ENCODE results near the gene CPVL. TPM values are rescaled to one million over a fixed set of nuclear protein-coding genes. Genes with fewer than 3 reads are reported as not detected.
"Not testable (repeated sequence)": the region's sequence is repeated elsewhere in the genome, so short reads cannot be mapped to it uniquely, and the experiment has no call there.

The CPVL gene
- total and polyA plus RNA-seq, 2 of the 8 experiments (the other 6 are each of a cell fraction or from before 2014, with no cell fraction given): 40.0 to 55.0 TPM

- H2BK12ac ChIP-seq (ENCODE audit: low read depth, low read length); H4K8ac ChIP-seq (ENCODE audit: extremely low read depth, insufficient read depth, low read length); H3K79me1 ChIP-seq (ENCODE audit: low read depth, low read length); H3K56ac ChIP-seq (replicated peaks; ENCODE audit: insufficient read length, low read depth, low read length); H3K79me2 ChIP-seq (ENCODE audit: control insufficient read depth in 1 of 2, insufficient read depth in 2 of 2, low read length in 2 of 2); H2BK120ac ChIP-seq (replicated peaks; ENCODE audit: low read depth, low read length); H4K91ac ChIP-seq (replicated peaks; ENCODE audit: insufficient read length, low read length); H2AFZ ChIP-seq (ENCODE audit: low read length); H3K4me1 ChIP-seq (replicated peaks in 1 of 4; ENCODE audit: control insufficient read depth in 3 of 4, insufficient read depth in 4 of 4, low read length in 3 of 4); H3K27ac ChIP-seq (ENCODE audit: low read depth, low read length); H3K18ac ChIP-seq (ENCODE audit: extremely low read depth, low read length); H3K23me2 ChIP-seq (ENCODE audit: low read depth, low read length); H3K9ac ChIP-seq (replicated peaks in 1 of 4; ENCODE audit: extremely low read depth in 1 of 4, low read depth in 3 of 4, low read length in 3 of 4); H3K4ac ChIP-seq (replicated peaks; ENCODE audit: insufficient read length, low read depth, low read length); H2AK5ac ChIP-seq (ENCODE audit: low read depth, low read length); H2BK5ac ChIP-seq (ENCODE audit: low read depth, low read length); H3K27me3 ChIP-seq (replicated peaks in 1 of 4; ENCODE audit: control insufficient read depth in 3 of 4, extremely low read depth in 1 of 4, insufficient read depth in 3 of 4, low read length in 3 of 4); H2BK15ac ChIP-seq (ENCODE audit: low read length); DNase-seq (ENCODE audit: low read depth in 1 of 2, low spot score in 2 of 2); H4K20me1 ChIP-seq (replicated peaks in 1 of 2; ENCODE audit: control insufficient read depth in 1 of 2, insufficient read depth in 2 of 2, low read length in 2 of 2); H3K36me3 ChIP-seq (ENCODE audit: control insufficient read depth in 2 of 4, insufficient read depth in 4 of 4, low read length in 3 of 4); H3K23ac ChIP-seq (ENCODE audit: insufficient read length); H3K4me2 ChIP-seq (ENCODE audit: insufficient read depth in 1 of 2, low read depth in 2 of 2, low read length in 2 of 2); H3K4me3 ChIP-seq (ENCODE audit: extremely low read depth in 1 of 4, insufficient read depth in 2 of 4, low read depth in 3 of 4, low read length in 4 of 4); H3K14ac ChIP-seq (ENCODE audit: insufficient read length); H3K9me3 ChIP-seq (ENCODE audit: insufficient read depth in 2 of 2, low read depth in 1 of 2, low read length in 1 of 2); H4K5ac ChIP-seq (ENCODE audit: insufficient read length, low read depth, low read length); FAIRE-seq; POLR2A ChIA-PET (ENCODE audit: partially characterized antibody); H2BK20ac ChIP-seq (ENCODE audit: low read length): not testable (repeated sequence)
- WGBS, 2 experiments (ENCODE audit: extremely low coverage in 1 of 2, insufficient coverage in 1 of 2, insufficient read length in 1 of 2, insufficient replicate concordance in 2 of 2, low coverage in 1 of 2, low lambda C conversion rate in 2 of 2, missing lambda C conversion rate in 1 of 2): 86% methylated on average over 10 of the region's 11 CpGs; no CpG with 5 or more reads in 1 of the 2 experiments
- CTCF ChIA-PET (ENCODE audit: partially characterized antibody): interaction anchor here (0.6 to 28.4 kb wide), 5 partner anchors 14 to 167 kb away, joined by 3 to 692 read pairs (median 4); partner anchors contain the start of gene TRIL
Observed at GRCh38 chr7:29093091-29093490, 53.2 kb downstream of the CPVL start.

Data from H1 (cell line).